Measurements from ENCODE around the gene TNS1.

Gene TNS1

GRCh38 chr2:217978536-217979150 lies 24.2 kb downstream of the TNS1 start:
- no peaks in the 10 kb centered on the region for H4K20me1 ChIP-seq (ENCODE audit: insufficient read depth)
- no peaks in the 10 kb centered on the region for H3K27me3 ChIP-seq (ENCODE audit: insufficient read depth, low read depth)
- H3K4me2 ChIP-seq = no peak overlapping the region
- no peaks in the 10 kb centered on the region for H3K79me2 ChIP-seq (ENCODE audit: insufficient read depth, low read depth)
- H3K27ac ChIP-seq = no peak overlapping the region
- H3K36me3 ChIP-seq (ENCODE audit: insufficient read depth) = no peaks in the 10 kb centered on the region
- H3K9ac ChIP-seq = no peak overlapping the region
- H2AFZ ChIP-seq (ENCODE audit: low read depth) = no peak overlapping the region
- no peak overlapping the region for H3K4me3 ChIP-seq (IDR thresholded peaks at IDR 0.05; ENCODE audit: insufficient read depth, low read depth, low read length)
- no peak for TF ChIP-seq CTCF (conservative IDR thresholded peaks at IDR 0.05; ENCODE audit: low read depth, low read length)
- no peaks in the 10 kb centered on the region for H3K4me1 ChIP-seq (ENCODE audit: low read depth, poor library complexity, severe bottlenecking)

- Histone ChIP-seq H3K27me3 (ENCODE audit: insufficient read depth, low read depth) (no peaks in the 10 kb centered on the region), H3K4me2 (no peak overlapping the region), H3K9ac (no peak overlapping the region), H3K36me3 (ENCODE audit: insufficient read depth) (no peaks in the 10 kb centered on the region), H2AFZ (ENCODE audit: low read depth) (no peak overlapping the region), H3K4me3 (IDR thresholded peaks at IDR 0.05; ENCODE audit: insufficient read depth, low read depth, low read length) (no peak overlapping the region), H3K27ac (no peak overlapping the region), H4K20me1 (ENCODE audit: insufficient read depth) (no peaks in the 10 kb centered on the region), H3K4me1 (ENCODE audit: low read depth, poor library complexity, severe bottlenecking) (no peaks in the 10 kb centered on the region), H3K79me2 (ENCODE audit: insufficient read depth, low read depth) (no peaks in the 10 kb centered on the region)
- TF ChIP-seq CTCF (conservative IDR thresholded peaks at IDR 0.05; ENCODE audit: low read depth, low read length) = no peak
Measured at GRCh38 chr2:217977840-217978535, 24.8 kb downstream of the TNS1 start.

GRCh38 chr2:217976301-217976700 lies 26.5 kb downstream of the TNS1 start:
- Histone ChIP-seq H3K9ac (no peak overlapping the region), H3K27ac (no peak overlapping the region), H3K4me3 (IDR thresholded peaks at IDR 0.05; ENCODE audit: insufficient read depth, low read depth, low read length) (no peak overlapping the region), H3K27me3 (ENCODE audit: insufficient read depth, low read depth) (no peaks in the 10 kb centered on the region), H4K20me1 (ENCODE audit: insufficient read depth) (no peaks in the 10 kb centered on the region), H3K79me2 (ENCODE audit: insufficient read depth, low read depth) (no peaks in the 10 kb centered on the region), H3K4me1 (ENCODE audit: low read depth, poor library complexity, severe bottlenecking) (no peaks in the 10 kb centered on the region), H3K4me2 (no peak overlapping the region), H3K36me3 (ENCODE audit: insufficient read depth) (no peaks in the 10 kb centered on the region), H2AFZ (ENCODE audit: low read depth) (no peak overlapping the region)
- no peak for TF ChIP-seq CTCF (conservative IDR thresholded peaks at IDR 0.05; ENCODE audit: low read depth, low read length)

GRCh38 chr2:217975626-217976025 lies 27.2 kb downstream of the TNS1 start:
- Histone ChIP-seq H2AFZ (ENCODE audit: low read depth) (no peak overlapping the region), H3K4me3 (IDR thresholded peaks at IDR 0.05; ENCODE audit: insufficient read depth, low read depth, low read length) (no peak overlapping the region), H3K4me2 (no peak overlapping the region), H3K4me1 (ENCODE audit: low read depth, poor library complexity, severe bottlenecking) (no peaks in the 10 kb centered on the region), H3K9ac (no peak overlapping the region), H3K27ac (no peak overlapping the region), H3K36me3 (ENCODE audit: insufficient read depth) (no peaks in the 10 kb centered on the region), H3K27me3 (ENCODE audit: insufficient read depth, low read depth) (no peaks in the 10 kb centered on the region), H4K20me1 (ENCODE audit: insufficient read depth) (no peaks in the 10 kb centered on the region), H3K79me2 (ENCODE audit: insufficient read depth, low read depth) (no peaks in the 10 kb centered on the region)
- no peak for TF ChIP-seq CTCF (conservative IDR thresholded peaks at IDR 0.05; ENCODE audit: low read depth, low read length)

Measured in KMS-11 (cell line).